ENCODE measurements around the gene ATG12. TPM values are rescaled to one million over a fixed set of nuclear protein-coding genes. Genes with fewer than 3 reads are reported as not detected.

The ATG12 gene
- polyA plus RNA-seq, 1 donor from 2014 or later, result 141 TPM

- Histone ChIP-seq H3K4me2 (ENCODE audit: low read length) (no peak overlapping the region), H3K27ac (ENCODE audit: low read length) (no peak overlapping the region), H3K9me3 (ENCODE audit: low read length) (no peaks in the 10 kb centered on the region), H3K9ac (ENCODE audit: low read length) (no peak overlapping the region), H2AFZ (ENCODE audit: low read depth, low read length) (no peak overlapping the region), H3K36me3 (ENCODE audit: insufficient read depth, low read length) (no peaks in the 10 kb centered on the region), H3K4me3 (ENCODE audit: low read length) (no peak overlapping the region), H3K79me2 (replicated peaks; ENCODE audit: insufficient read depth, low read length) (no peaks in the 10 kb centered on the region), H3K27me3 (ENCODE audit: insufficient read depth, low read depth, low read length) (no peaks in the 10 kb centered on the region), H4K20me1 (ENCODE audit: insufficient read depth) (no peaks in the 10 kb centered on the region), H3F3A (ENCODE audit: insufficient read depth, low read length, poor library complexity, severe bottlenecking) (no peaks in the 10 kb centered on the region), H3K9me2 (ENCODE audit: insufficient read depth, low read length) (no peaks in the 10 kb centered on the region)
- TF ChIP-seq SMC3 (conservative IDR thresholded peaks at IDR 0.05; ENCODE audit: poor library complexity) (no peak), CTCF (IDR thresholded peaks at IDR 0.05; ENCODE audit: poor library complexity, severe bottlenecking) (no peak), RAD21 (conservative IDR thresholded peaks at IDR 0.05) (no peak), EZH2 (IDR thresholded peaks at IDR 0.05; ENCODE audit: borderline replicate concordance, insufficient read depth, low read length, poor library complexity, severe bottlenecking) (no peak), TAF1 (IDR thresholded peaks at IDR 0.05; ENCODE audit: low read depth) (no peak), POLR2AphosphoS5 (IDR thresholded peaks at IDR 0.05) (no peak), REST (IDR thresholded peaks at IDR 0.05; ENCODE audit: borderline replicate concordance) (no peak), MXI1 (conservative IDR thresholded peaks at IDR 0.05; ENCODE audit: poor library complexity, severe bottlenecking) (no peak), EP300 (conservative IDR thresholded peaks at IDR 0.05; ENCODE audit: poor library complexity, severe bottlenecking) (no peak)
These were observed 45.7 kb downstream of the ATG12 start for GRCh38 chr5:115795700-115796099.

GRCh38 chr5:115788440-115788839, 52.9 kb downstream of the ATG12 start:
- Histone ChIP-seq H3K79me2 (replicated peaks; ENCODE audit: insufficient read depth, low read length) (no peaks in the 10 kb centered on the region), H3K9me2 (ENCODE audit: insufficient read depth, low read length) (no peaks in the 10 kb centered on the region), H2AFZ (ENCODE audit: low read depth, low read length) (no peak overlapping the region), H3K9me3 (ENCODE audit: low read length) (no peaks in the 10 kb centered on the region), H4K20me1 (ENCODE audit: insufficient read depth) (no peaks in the 10 kb centered on the region), H3K27me3 (ENCODE audit: insufficient read depth, low read depth, low read length) (no peaks in the 10 kb centered on the region), H3K36me3 (ENCODE audit: insufficient read depth, low read length) (no peaks in the 10 kb centered on the region), H3F3A (ENCODE audit: insufficient read depth, low read length, poor library complexity, severe bottlenecking) (no peaks in the 10 kb centered on the region), H3K9ac (ENCODE audit: low read length) (no peak overlapping the region), H3K4me2 (ENCODE audit: low read length) (no peak overlapping the region), H3K4me3 (ENCODE audit: low read length) (no peak overlapping the region), H3K27ac (ENCODE audit: low read length) (no peak overlapping the region)
- TF ChIP-seq EP300 (conservative IDR thresholded peaks at IDR 0.05; ENCODE audit: poor library complexity, severe bottlenecking), result no peak
- no peak for TF ChIP-seq RAD21 (conservative IDR thresholded peaks at IDR 0.05)
- no peak for TF ChIP-seq MXI1 (conservative IDR thresholded peaks at IDR 0.05; ENCODE audit: poor library complexity, severe bottlenecking)
- no peak for TF ChIP-seq EZH2 (IDR thresholded peaks at IDR 0.05; ENCODE audit: borderline replicate concordance, insufficient read depth, low read length, poor library complexity, severe bottlenecking)
- no peak for TF ChIP-seq POLR2AphosphoS5 (IDR thresholded peaks at IDR 0.05)
- TF ChIP-seq REST (IDR thresholded peaks at IDR 0.05; ENCODE audit: borderline replicate concordance), result no peak
- no peak for TF ChIP-seq TAF1 (IDR thresholded peaks at IDR 0.05; ENCODE audit: low read depth)
- no peak for TF ChIP-seq CTCF (IDR thresholded peaks at IDR 0.05; ENCODE audit: poor library complexity, severe bottlenecking)
- no peak for TF ChIP-seq SMC3 (conservative IDR thresholded peaks at IDR 0.05; ENCODE audit: poor library complexity)

Data from neural cell (in vitro differentiated cells).